ENCODE data around the gene RANGRF.

The RANGRF gene

DNA sequence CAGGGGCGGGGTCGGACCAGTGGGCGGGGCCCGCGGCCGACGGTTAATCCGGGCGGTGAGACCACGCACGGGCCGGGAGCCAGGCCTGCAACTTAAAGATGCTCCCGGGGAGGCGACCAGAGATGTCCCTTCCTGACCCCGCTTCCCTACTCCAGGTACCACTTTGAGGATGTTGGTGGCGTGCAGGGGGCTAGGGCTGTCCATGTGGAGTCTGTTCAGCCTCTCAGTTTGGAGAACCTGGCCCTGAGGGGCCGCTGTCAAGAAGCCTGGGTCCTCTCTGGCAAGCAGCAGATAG is 580 bp downstream of the RANGRF start:
- Mint-ChIP-seq H3K36me3 (peaks cover 6% of the 10 kb centered on the region), H3K4me1 (ENCODE audit: low read depth) (peaks cover 36% of the 10 kb centered on the region), H3K27ac (peak overlapping the region; percentile 10), H3K9me3 (ENCODE audit: low read depth) (no peaks in the 10 kb centered on the region), H3K4me3 (peak overlapping the region; percentile 95), H3K27me3 (no peaks in the 10 kb centered on the region)

DNA sequence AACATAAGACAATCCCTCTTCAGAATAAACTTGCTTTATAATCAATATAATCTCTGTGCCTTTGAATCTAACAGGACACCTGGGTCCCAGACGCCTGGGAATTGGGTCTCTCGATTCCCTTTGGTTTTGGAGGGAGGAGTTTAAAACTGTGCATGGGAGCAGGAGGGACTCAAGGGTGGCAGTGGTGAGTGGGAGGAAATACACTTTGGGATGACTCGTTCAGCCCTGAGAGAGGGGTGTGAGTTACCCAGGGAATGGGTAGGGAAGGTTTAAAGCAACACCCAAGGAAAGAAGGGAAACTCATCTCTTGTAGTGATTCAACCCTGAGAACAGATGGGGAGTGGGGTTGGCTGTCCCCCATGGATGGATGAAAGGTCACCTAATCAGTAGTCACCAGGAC is 1.6 kb downstream of the RANGRF start:
- Mint-ChIP-seq H3K27me3 (no peaks in the 10 kb centered on the region), H3K9me3 (ENCODE audit: low read depth) (no peaks in the 10 kb centered on the region), H3K4me3 (peak overlapping the region; percentile 95), H3K27ac (peak overlapping the region; percentile 72), H3K4me1 (ENCODE audit: low read depth) (peaks cover 42% of the 10 kb centered on the region), H3K36me3 (peaks cover 6% of the 10 kb centered on the region)

DNA sequence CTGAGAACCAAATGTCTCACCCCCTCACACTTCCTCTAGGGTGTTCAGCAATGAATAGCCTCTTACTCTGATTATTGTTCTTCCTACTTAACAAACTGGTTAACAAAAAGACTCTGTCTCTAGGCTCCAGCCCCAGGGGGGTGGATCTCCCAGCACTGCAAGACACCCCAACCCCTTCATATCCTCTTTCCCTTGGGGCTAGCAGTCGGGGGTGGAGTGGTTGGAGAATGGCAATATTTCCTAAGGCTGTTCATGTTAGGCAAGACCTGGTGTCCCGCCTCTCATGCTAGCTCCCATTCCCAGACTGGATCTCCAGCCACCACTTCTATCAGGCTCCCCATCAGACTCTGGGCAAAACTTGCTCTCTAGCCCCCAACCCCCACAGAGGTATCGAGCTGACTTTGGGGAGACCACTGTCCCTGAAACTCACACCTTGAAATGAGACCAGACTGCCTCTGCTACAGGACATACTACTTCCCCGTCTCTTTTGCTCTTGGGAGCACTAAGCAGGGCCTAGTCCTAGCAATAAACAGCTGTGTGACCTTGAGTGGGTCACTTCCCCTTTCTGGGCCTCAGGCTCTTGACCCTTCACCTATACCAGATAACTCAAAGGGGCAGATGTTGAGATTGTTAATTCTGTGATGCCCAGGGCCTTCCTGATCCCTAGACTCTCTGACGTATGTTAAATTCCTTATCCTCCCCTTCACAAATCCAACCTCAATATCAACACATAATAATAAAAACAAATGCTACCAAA is 4.3 kb downstream of the RANGRF start:
- Mint-ChIP-seq H3K36me3 (peaks cover 6% of the 10 kb centered on the region), H3K27ac (peak overlapping the region; percentile 47), H3K9me3 (ENCODE audit: low read depth) (no peaks in the 10 kb centered on the region), H3K27me3 (no peaks in the 10 kb centered on the region), H3K4me3 (no peak overlapping the region), H3K4me1 (ENCODE audit: low read depth) (peaks cover 44% of the 10 kb centered on the region)

DNA sequence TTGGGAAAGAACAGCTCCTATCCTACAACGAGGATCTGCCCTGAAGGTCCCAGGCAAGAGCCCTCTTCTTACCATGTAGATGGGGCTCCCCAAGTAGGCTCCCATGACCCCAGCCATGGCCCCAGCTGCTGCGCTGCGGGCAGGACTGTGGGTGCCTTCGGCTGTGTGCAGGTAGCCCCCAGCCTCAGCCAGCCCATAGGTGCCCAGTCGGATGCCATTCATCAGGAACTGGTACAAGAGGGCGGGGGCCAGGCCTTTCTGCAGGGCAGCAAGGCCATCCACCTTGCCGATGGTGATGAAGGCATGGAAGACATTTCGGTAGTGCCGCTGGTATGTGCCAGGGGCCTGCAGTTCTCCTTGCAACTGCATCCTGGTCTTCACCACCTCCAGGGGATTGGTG is 5.9 kb downstream of the RANGRF start:
- peaks cover 33% of the 10 kb centered on the region for H3K4me1 Mint-ChIP-seq (ENCODE audit: low read depth)
- no peaks in the 10 kb centered on the region for H3K27me3 Mint-ChIP-seq
- H3K9me3 Mint-ChIP-seq (ENCODE audit: low read depth) = no peaks in the 10 kb centered on the region
- H3K27ac Mint-ChIP-seq = peak overlapping the region; percentile 64
- H3K4me3 Mint-ChIP-seq = peak overlapping the region; percentile 93
- peaks cover 6% of the 10 kb centered on the region for H3K36me3 Mint-ChIP-seq

DNA sequence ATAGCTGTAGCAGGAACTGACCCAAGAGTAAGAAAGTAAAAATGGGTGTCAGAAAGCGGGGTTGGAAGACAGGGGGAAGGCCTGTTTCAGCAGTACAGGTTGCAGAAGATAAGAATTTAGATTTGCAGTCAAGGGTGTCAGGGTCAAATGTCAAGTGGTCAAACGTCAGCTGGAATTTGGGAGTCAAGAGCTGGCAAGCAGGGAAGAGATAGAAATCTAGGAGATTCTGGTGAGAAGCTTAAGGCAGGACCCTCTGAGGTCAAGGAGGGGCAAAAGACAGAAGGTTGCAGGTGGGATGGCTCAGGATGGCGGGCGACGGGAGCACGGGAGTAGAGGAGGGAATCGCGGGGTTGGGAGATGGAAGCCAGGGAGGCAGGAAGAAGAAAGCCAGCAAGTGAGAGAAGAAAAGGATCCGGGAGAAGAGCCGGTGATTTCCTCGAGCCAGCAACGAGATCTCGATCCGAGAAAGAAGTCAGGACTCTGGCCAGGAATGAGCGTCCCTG is 6.4 kb downstream of the RANGRF start:
- H3K4me3 Mint-ChIP-seq = peak overlapping the region; percentile 93
- no peaks in the 10 kb centered on the region for H3K27me3 Mint-ChIP-seq
- H3K27ac Mint-ChIP-seq = peak overlapping the region; percentile 64
- no peaks in the 10 kb centered on the region for H3K9me3 Mint-ChIP-seq (ENCODE audit: low read depth)
- peaks cover 28% of the 10 kb centered on the region for H3K4me1 Mint-ChIP-seq (ENCODE audit: low read depth)
- H3K36me3 Mint-ChIP-seq = peaks cover 5% of the 10 kb centered on the region

DNA sequence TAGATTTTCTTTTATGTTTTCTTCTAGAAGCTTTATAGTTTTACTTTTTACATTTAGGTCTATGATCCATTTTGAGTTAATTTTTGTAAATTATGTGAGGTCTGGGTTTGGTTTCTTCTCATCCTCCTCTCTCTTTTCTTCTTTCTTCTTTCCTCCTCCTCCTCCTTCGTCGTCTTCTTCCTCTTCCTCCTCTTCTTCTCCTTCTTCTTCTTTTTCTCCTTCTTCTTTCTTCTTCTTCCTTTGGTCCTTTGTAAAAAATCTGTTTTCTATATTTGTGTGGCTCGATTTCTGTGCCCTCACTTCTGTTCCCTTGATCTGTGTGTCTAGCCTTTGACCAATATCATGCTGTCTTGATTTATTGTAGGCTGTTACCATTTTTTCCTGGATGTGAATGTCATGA is 11.8 kb downstream of the RANGRF start:
- Mint-ChIP-seq H3K9me3 (ENCODE audit: low read depth) (no peaks in the 10 kb centered on the region), H3K4me1 (ENCODE audit: low read depth) (peaks cover 7% of the 10 kb centered on the region), H3K27ac (no peak overlapping the region), H3K36me3 (no peaks in the 10 kb centered on the region), H3K4me3 (no peak overlapping the region), H3K27me3 (no peaks in the 10 kb centered on the region)

DNA sequence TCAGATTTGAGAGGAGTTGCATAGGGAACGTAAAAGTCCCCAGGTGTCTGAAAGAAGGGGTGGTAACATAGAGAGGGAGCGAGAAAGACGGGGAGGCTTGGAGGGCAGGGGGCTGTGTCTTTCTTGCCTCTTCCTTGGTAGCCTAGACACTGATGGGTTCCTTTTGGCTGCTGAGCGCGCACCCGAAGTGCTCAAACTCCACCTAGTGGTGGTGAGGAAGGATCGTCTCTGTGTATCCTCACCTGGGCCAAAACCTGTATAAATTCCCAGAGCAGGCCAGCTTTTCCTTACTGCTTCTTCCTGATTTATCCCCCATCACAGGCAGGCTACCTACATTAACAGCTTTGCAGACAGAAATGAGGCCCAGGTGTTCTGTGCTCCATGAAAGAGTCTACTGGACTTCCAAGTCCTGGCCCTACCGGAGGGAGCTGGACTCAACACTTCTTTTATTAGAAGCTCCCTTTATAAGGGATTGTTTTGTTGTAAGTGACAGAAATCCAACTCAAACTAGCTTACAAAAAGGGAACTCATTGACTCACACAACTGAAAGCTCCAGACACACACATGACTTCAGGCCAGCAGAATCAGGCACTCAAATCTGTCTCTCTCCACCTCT is 12.3 kb downstream of the RANGRF start:
- Mint-ChIP-seq H3K4me1 (ENCODE audit: low read depth) (peaks cover 7% of the 10 kb centered on the region), H3K36me3 (no peaks in the 10 kb centered on the region), H3K27me3 (no peaks in the 10 kb centered on the region), H3K4me3 (no peak overlapping the region), H3K9me3 (ENCODE audit: low read depth) (no peaks in the 10 kb centered on the region), H3K27ac (no peak overlapping the region)

DNA sequence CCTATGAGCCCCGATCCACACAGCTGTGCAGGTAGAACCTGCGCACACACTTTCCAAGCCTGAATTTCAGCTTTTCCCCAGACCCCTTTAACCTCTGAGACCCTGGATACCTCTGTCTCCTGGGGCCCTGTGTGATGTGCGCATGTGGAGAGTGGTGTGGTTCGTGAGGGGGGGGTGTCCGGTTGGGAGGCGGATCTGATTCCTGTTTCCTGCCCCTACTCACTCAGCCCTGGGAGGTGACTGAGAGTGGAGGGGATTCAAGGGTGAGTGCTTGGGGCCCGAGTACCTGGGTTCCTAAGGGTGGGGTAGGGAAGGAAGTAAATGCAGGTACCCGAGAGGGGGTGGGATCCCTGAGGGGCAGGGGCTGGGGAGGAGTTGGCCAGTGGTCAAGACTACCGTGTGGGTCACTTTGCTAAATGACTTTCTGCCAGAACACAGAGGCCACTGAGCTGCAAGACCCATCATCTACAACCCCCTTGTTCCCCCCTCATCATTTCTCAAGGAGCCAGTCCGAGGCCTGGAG is 22.2 kb downstream of the RANGRF start:
- H3K4me3 Mint-ChIP-seq = no peak overlapping the region
- no peak overlapping the region for H3K27ac Mint-ChIP-seq
- H3K9me3 Mint-ChIP-seq (ENCODE audit: low read depth) = no peaks in the 10 kb centered on the region
- H3K4me1 Mint-ChIP-seq (ENCODE audit: low read depth) = no peaks in the 10 kb centered on the region
- H3K27me3 Mint-ChIP-seq = peaks cover 9% of the 10 kb centered on the region
- H3K36me3 Mint-ChIP-seq = no peaks in the 10 kb centered on the region

DNA sequence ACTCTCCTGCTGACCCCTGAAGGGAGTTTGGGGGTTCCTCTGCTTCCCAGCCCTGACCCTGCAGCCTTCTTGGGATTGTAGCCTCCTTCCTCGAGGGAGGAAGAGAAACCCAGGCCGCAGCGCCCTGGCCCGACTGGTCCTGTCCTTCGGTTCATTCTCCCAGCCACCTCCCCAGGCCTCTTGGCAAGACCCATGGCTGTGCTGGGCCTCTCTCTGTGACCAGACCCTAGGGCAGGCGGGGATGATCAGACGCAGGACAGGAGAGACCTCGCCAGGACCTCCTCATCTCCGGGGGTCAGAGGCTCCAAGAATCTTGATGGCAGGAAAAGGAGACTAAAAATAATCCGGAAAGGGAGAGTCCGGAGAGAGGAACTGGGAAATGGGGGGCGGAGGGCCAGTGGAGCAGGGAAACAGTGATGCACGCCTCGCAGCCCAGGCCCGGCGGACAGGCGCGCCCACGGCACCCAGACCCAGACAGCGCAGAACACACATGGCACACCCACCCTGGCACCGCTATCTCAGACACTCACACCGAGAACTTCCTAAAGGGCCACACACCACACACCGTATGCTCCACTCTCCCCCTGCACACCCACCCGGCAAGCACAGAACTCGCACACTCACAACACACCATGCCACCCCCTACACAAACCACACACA is 22.8 kb downstream of the RANGRF start:
- Mint-ChIP-seq H3K27ac (no peak overlapping the region), H3K36me3 (no peaks in the 10 kb centered on the region), H3K9me3 (ENCODE audit: low read depth) (no peaks in the 10 kb centered on the region), H3K4me3 (no peak overlapping the region), H3K27me3 (peaks cover 9% of the 10 kb centered on the region), H3K4me1 (ENCODE audit: low read depth) (no peaks in the 10 kb centered on the region)

DNA sequence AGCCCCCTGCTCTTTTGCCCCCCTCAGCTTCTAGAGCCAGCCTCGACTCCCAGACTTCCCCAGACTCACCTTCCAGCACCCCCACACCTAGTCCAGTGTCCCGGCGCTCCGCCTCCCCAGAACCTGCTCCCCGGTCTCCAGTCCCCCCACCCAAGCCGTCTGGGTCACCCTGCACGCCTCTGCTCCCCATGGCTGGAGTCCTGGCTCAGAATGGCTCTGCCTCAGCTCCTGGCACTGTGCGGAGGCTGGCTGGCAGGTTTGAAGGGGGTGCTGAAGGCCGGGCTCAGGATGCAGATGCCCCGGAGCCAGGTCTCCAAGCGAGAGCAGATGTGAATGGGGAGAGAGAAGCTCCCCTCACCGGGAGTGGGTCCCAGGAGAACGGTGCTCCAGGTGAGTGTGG is 23.8 kb downstream of the RANGRF start:
- Mint-ChIP-seq H3K36me3 (no peaks in the 10 kb centered on the region), H3K4me3 (no peak overlapping the region), H3K4me1 (ENCODE audit: low read depth) (no peaks in the 10 kb centered on the region), H3K9me3 (ENCODE audit: low read depth) (no peaks in the 10 kb centered on the region), H3K27ac (no peak overlapping the region), H3K27me3 (peaks cover 9% of the 10 kb centered on the region)

DNA sequence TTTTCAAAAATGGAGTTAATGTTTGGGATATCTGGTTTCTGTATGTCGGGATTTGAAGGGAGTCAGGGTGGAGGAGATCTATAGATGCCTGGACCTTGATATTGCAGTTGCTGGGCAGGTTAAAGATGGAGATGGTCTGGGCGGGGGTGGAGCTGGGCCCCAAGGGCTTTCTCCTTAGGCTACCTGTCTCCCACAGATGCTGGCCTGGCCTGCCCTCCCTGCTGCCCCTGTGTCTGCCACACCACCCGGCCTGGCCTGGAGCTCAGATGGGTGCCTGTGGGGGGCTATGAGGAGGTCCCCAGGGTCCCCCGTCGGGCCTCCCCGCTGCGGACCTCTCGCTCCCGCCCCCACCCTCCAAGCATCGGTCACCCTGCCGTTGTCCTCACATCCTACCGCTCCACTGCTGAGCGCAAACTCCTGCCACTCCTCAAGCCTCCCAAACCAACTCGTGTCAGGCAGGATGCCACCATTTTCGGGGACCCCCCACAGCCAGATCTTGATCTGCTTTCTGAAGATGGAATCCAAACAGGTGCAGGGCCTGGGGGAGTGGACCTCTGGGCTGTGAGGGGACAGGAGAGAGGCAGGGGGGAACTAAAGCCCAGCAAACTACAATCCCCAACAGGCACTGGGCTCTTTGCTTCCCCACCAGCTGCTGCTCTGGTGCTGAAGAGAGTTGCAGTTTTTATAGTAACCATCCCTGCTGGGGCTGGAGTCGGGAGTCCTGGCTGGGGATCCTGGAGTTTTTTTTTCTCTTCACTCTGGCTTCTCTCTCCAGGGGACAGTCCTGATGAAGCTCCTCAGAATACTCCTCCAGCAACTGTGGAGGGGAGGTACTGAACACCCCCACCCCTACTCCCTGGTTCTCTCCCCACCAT is 24.5 kb downstream of the RANGRF start:
- Mint-ChIP-seq H3K4me1 (ENCODE audit: low read depth) (no peaks in the 10 kb centered on the region), H3K4me3 (no peak overlapping the region), H3K9me3 (ENCODE audit: low read depth) (no peaks in the 10 kb centered on the region), H3K36me3 (no peaks in the 10 kb centered on the region), H3K27ac (no peak overlapping the region), H3K27me3 (peaks cover 9% of the 10 kb centered on the region)

DNA sequence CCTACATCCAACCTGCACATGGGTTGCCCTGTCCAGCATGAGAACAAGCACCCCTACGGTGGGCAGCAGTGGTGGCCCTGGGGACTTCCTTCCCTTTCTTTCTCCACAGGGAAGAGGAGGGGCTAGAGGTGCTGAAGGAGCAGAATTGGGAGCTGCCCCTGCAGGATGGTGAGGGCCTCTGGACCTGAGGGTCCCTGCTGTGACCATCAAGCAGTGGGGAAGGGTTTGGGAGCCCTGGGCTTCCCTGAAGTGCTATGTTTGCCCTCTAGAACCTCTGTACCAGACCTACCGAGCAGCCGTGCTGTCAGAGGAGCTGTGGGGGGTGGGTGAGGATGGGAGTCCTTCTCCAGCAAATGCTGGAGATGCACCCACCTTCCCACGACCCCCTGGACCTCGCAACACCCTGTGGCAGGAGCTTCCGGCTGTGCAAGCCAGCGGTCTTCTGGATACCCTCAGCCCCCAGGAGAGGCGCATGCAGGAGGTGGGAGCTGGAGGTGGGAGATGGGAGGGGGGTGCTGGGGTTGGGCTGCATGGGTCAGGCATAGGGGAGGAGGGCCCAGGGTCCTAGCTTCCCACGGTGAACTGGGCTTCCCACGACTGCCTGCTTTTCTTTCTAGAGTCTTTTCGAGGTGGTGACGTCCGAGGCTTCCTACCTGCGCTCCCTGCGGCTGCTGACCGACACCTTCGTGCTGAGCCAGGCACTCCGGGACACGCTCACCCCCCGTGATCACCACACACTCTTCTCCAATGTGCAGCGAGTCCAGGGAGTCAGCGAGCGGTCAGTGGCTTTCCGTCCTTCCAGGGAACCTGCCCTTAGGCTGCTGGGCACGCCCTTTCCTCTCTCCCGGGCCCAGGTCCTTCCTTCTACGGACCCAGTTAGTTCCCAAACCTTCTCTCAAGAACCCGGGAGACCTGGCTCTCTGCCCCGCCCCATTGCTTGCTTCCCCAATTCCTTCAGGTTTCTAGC is 26.6 kb downstream of the RANGRF start:
- no peak overlapping the region for H3K4me3 Mint-ChIP-seq
- H3K9me3 Mint-ChIP-seq (ENCODE audit: low read depth) = no peaks in the 10 kb centered on the region
- H3K27ac Mint-ChIP-seq = no peak overlapping the region
- no peaks in the 10 kb centered on the region for H3K4me1 Mint-ChIP-seq (ENCODE audit: low read depth)
- H3K27me3 Mint-ChIP-seq = peaks cover 9% of the 10 kb centered on the region
- H3K36me3 Mint-ChIP-seq = no peaks in the 10 kb centered on the region

DNA sequence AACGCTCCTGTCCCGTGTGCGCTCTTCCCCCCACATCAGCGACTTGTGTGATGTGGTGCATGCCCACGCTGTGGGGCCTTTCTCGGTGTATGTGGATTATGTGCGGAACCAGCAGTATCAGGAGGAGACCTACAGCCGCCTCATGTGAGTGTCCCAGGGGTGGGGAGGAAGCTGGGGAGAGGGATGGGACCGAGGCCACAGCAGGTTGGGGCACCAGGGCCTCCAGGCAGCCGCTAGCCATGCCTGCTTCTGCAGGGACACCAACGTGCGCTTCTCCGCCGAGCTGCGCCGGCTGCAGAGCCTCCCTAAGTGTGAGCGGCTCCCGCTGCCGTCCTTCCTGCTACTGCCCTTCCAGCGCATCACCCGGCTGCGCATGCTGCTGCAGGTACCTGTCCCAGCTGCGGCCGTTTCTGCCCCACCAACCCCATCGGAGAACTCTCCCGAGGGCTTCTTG is 27.3 kb downstream of the RANGRF start:
- no peaks in the 10 kb centered on the region for H3K9me3 Mint-ChIP-seq (ENCODE audit: low read depth)
- no peak overlapping the region for H3K27ac Mint-ChIP-seq
- H3K36me3 Mint-ChIP-seq = no peaks in the 10 kb centered on the region
- no peak overlapping the region for H3K4me3 Mint-ChIP-seq
- peaks cover 9% of the 10 kb centered on the region for H3K27me3 Mint-ChIP-seq
- no peaks in the 10 kb centered on the region for H3K4me1 Mint-ChIP-seq (ENCODE audit: low read depth)

All from activated naive CD8-positive, alpha-beta T cell (primary cell).